GM12891 (cell line): ENCODE results near the gene DIDO1.

Source experiments
- DNase-seq: peaks from one replicate; pipeline ENCODE4 v3.0.0; 2011; ENCODE audit warnings: low spot score; ENCODE audit not compliant: insufficient read length
- FAIRE-seq: peaks from 2 replicates; lab custom pipeline; 2011; peaks lifted over from hg19 to GRCh38; lab: Jason Lieb, UNC
- PAX5 ChIP-seq: IDR thresholded peaks from 2 replicates; pipeline ENCODE4 v1.6.1; 2011; ENCODE audit warnings: low read length, moderate library complexity, mild to moderate bottlenecking; ENCODE audit not compliant: insufficient read depth, severe bottlenecking
- POLR2A ChIP-seq: IDR thresholded peaks from 2 replicates; pipeline ENCODE4 v1.6.1; 2011; ENCODE audit warnings: low read depth, low read length, control low read depth
- POLR2AphosphoS5 ChIP-seq: IDR thresholded peaks from 2 replicates; pipeline ENCODE4 v1.6.1; 2011; ENCODE audit warnings: low read depth, low read length, control low read depth
- POU2F2 ChIP-seq: IDR thresholded peaks from 2 replicates; pipeline ENCODE4 v1.6.1; 2011; ENCODE audit warnings: low read depth, mild to moderate bottlenecking, control low read depth, low read length, moderate library complexity
- SPI1 ChIP-seq: IDR thresholded peaks from 2 replicates; pipeline ENCODE4 v1.6.1; 2011; ENCODE audit warnings: low read depth, low read length, control low read depth
- TAF1 ChIP-seq: IDR thresholded peaks from 2 replicates; pipeline ENCODE4 v1.6.1; 2011; ENCODE audit warnings: low read depth, low read length, control low read depth

DIDO1 gene

GRCh38 chr20:62834967-62835730, 91.2 kb downstream of the DIDO1 start:
- DNase-seq, result no peak
- no peak for FAIRE-seq
- TF ChIP-seq SPI1, result no peak
- no peak for TF ChIP-seq TAF1
- TF ChIP-seq POLR2A, result no peak
- TF ChIP-seq PAX5, result no peak
- TF ChIP-seq POLR2AphosphoS5, result no peak
- TF ChIP-seq POU2F2, result no peak

GRCh38 chr20:62832951-62833391, 93.3 kb downstream of the DIDO1 start:
- FAIRE-seq, result no peak
- TF ChIP-seq POLR2AphosphoS5 (no peak), SPI1 (no peak), TAF1 (no peak), PAX5 (no peak), POLR2A (no peak), POU2F2 (no peak)
- no peak for DNase-seq

GRCh38 chr20:62832212-62832922, 93.9 kb downstream of the DIDO1 start:
- TF ChIP-seq PAX5, result no peak
- TF ChIP-seq POLR2A, result no peak
- no peak for TF ChIP-seq POLR2AphosphoS5
- TF ChIP-seq TAF1, result no peak
- 0 out of 2 replicates have a peak, but pooled peaks have one; percentile 27 for TF ChIP-seq SPI1
- TF ChIP-seq POU2F2, result peak; percentile 93
- FAIRE-seq, result peak; percentile 91
- peak; percentile 83 for DNase-seq

GRCh38 chr20:62831854-62832211, 94.5 kb downstream of the DIDO1 start:
- TF ChIP-seq TAF1 (no peak), POLR2A (no peak), SPI1 (no peak), PAX5 (no peak), POU2F2 (no peak), POLR2AphosphoS5 (no peak)
- DNase-seq, result no peak
- peak; percentile 66 for FAIRE-seq

- FAIRE-seq, result no peak
- TF ChIP-seq POLR2AphosphoS5 (no peak), SPI1 (no peak), TAF1 (no peak), POU2F2 (no peak), PAX5 (no peak), POLR2A (no peak)
- no peak for DNase-seq
Observed at GRCh38 chr20:62831361-62831788, 94.9 kb downstream of the DIDO1 start.

- DNase-seq (no peak), FAIRE-seq (no peak)
- TF ChIP-seq PAX5 (no peak), POLR2AphosphoS5 (no peak), POLR2A (no peak), TAF1 (no peak), SPI1 (no peak), POU2F2 (no peak)
Observed at GRCh38 chr20:62830821-62831220, 95.5 kb downstream of the DIDO1 start.

- DNase-seq (no peak), FAIRE-seq (no peak)
- TF ChIP-seq PAX5, result no peak
- TF ChIP-seq POLR2AphosphoS5, result no peak
Observed at GRCh38 chr20:62830251-62830650, 96.1 kb downstream of the DIDO1 start.

GRCh38 chr20:62829231-62830230, 96.8 kb downstream of the DIDO1 start:
- no peak for TF ChIP-seq POU2F2
- TF ChIP-seq POLR2A, result no peak
- TF ChIP-seq POLR2AphosphoS5, result no peak
- no peak for TF ChIP-seq TAF1
- TF ChIP-seq SPI1, result no peak
- TF ChIP-seq PAX5, result no peak
- DNase-seq (no peak), FAIRE-seq (no peak)

- no peak for FAIRE-seq
- no peak for TF ChIP-seq POLR2A
- TF ChIP-seq TAF1, result no peak
- TF ChIP-seq POU2F2, result no peak
- TF ChIP-seq PAX5, result no peak
- TF ChIP-seq POLR2AphosphoS5, result no peak
- no peak for TF ChIP-seq SPI1
- no peak for DNase-seq
Observed at GRCh38 chr20:62828511-62829230, 97.6 kb downstream of the DIDO1 start.
